Ascending aorta (tissue), 2 donors: ENCODE results near the gene CAPZA3. TPM values are rescaled to one million over a fixed set of nuclear protein-coding genes. Genes with fewer than 3 reads are reported as not detected.

ENCODE experiments used
- DNase-seq, 2 donors: peaks; one replicate each; pipeline ENCODE4 v3.0.0-alpha.2; 2019; ENCODE audit warnings: low spot score in 2 of 2
- H3K27ac ChIP-seq, 2 donors: fragments of 200-600 bp; sonication (generic); one replicate each; pipeline ENCODE4 v1.5.1; 2016 to 2017; ENCODE audit warnings: mild to moderate bottlenecking in 1 of 2
- H3K27me3 ChIP-seq: fragments of 200-600 bp; sonication (generic); one replicate; pipeline ENCODE4 v1.5.1; 2017
- H3K36me3 ChIP-seq, 2 donors: fragments of 200-600 bp; sonication (generic); one replicate each; pipeline ENCODE4 v1.5.1; 2016
- H3K4me1 ChIP-seq, 2 donors: fragments of 200-600 bp; sonication (generic); one replicate each; pipeline ENCODE4 v1.5.1; 2016 to 2017; ENCODE audit warnings: mild to moderate bottlenecking in 1 of 2
- H3K4me3 ChIP-seq, 2 donors: fragments of 200-600 bp; sonication (generic); one replicate each; pipeline ENCODE4 v1.5.1; 2016 to 2017; ENCODE audit warnings: mild to moderate bottlenecking in 1 of 2
- H3K9me3 ChIP-seq, 2 donors: fragments of 200-600 bp; sonication (generic); one replicate each; pipeline ENCODE4 v1.5.1; 2016
- CTCF ChIP-seq, 3 experiments: fragments of 200-600 bp in 2 of 3; fragments of 450-650 bp in 1 of 3; sonication (generic) in 2 of 3; IDR thresholded peaks; one replicate each; pipeline ENCODE4 v1.5.1; 2016 to 2019; ENCODE audit warnings: antibody characterized with exemption in 3 of 3, mild to moderate bottlenecking in 1 of 3, moderate library complexity in 1 of 3
- intact Hi-C: fragments of 100-400 bp; cut with DNase I; formaldehyde crosslinking; loops from one replicate; pipeline ENCODE4 v1.15.1; 2023
- total RNA-seq: library from RNA; depleted of rRNA; stranded (reverse); fragments of >200 nt; gene quantifications from one replicate; pipeline ENCODE4 v1.1.0, GENCODE V29; 2016

The CAPZA3 gene
- total RNA-seq, 1 donor from 2014 or later, result not detected

- H3K27ac ChIP-seq, result no peak overlapping the region
- TF ChIP-seq CTCF (IDR thresholded peaks at IDR 0.05), result no peak
- intact Hi-C loops, result no loop called here
- H3K9me3 ChIP-seq, result no peaks in the 10 kb centered on the region
- H3K4me3 ChIP-seq, result no peak overlapping the region
- H3K36me3 ChIP-seq, result no peaks in the 10 kb centered on the region
- no peaks in the 10 kb centered on the region for H3K4me1 ChIP-seq
- no peak for DNase-seq
- H3K27me3 ChIP-seq, result no peaks in the 10 kb centered on the region
Observed at GRCh38 chr12:18703321-18703720, 34.6 kb upstream of the CAPZA3 start.

- Histone ChIP-seq H3K9me3 (peaks cover 0 to 2% of the 10 kb centered on the region in 2 donors), H3K27me3 (no peaks in the 10 kb centered on the region), H3K27ac (no peak overlapping the region), H3K36me3 (no peaks in the 10 kb centered on the region), H3K4me1 (no peaks in the 10 kb centered on the region), H3K4me3 (no peak overlapping the region)
- intact Hi-C loops, result no loop called here
- no peak for DNase-seq
- TF ChIP-seq CTCF (IDR thresholded peaks at IDR 0.05), result no peak
Observed at GRCh38 chr12:18703911-18704310, 34.0 kb upstream of the CAPZA3 start.

GRCh38 chr12:18706798-18707197, 31.1 kb upstream of the CAPZA3 start:
- DNase-seq, result no peak
- TF ChIP-seq CTCF (IDR thresholded peaks at IDR 0.05), result no peak
- intact Hi-C loops, result no loop called here
- Histone ChIP-seq H3K4me3 (no peak overlapping the region), H3K9me3 (peaks cover 0 to 7% of the 10 kb centered on the region in 2 donors), H3K27ac (no peak overlapping the region), H3K27me3 (no peaks in the 10 kb centered on the region), H3K36me3 (no peaks in the 10 kb centered on the region), H3K4me1 (no peaks in the 10 kb centered on the region)

- intact Hi-C loops, result no loop called here
- H3K9me3 ChIP-seq, result no peaks in the 10 kb centered on the region
- H3K27ac ChIP-seq, result no peak overlapping the region
- no peaks in the 10 kb centered on the region for H3K36me3 ChIP-seq
- DNase-seq, result no peak
- no peaks in the 10 kb centered on the region for H3K4me1 ChIP-seq
- no peak for TF ChIP-seq CTCF (IDR thresholded peaks at IDR 0.05)
- H3K4me3 ChIP-seq, result no peak overlapping the region
- H3K27me3 ChIP-seq, result no peaks in the 10 kb centered on the region
Observed at GRCh38 chr12:18716236-18716635, 21.7 kb upstream of the CAPZA3 start.

GRCh38 chr12:18718462-18718861, 19.5 kb upstream of the CAPZA3 start:
- no peak overlapping the region for H3K4me3 ChIP-seq
- H3K4me1 ChIP-seq, result no peaks in the 10 kb centered on the region
- no peak for TF ChIP-seq CTCF (IDR thresholded peaks at IDR 0.05)
- H3K27ac ChIP-seq, result no peak overlapping the region
- intact Hi-C loops, result no loop called here
- H3K36me3 ChIP-seq, result no peaks in the 10 kb centered on the region
- H3K27me3 ChIP-seq, result no peaks in the 10 kb centered on the region
- no peak for DNase-seq
- no peaks in the 10 kb centered on the region for H3K9me3 ChIP-seq

- Histone ChIP-seq H3K27ac (no peak overlapping the region), H3K4me1 (no peaks in the 10 kb centered on the region), H3K9me3 (no peaks in the 10 kb centered on the region), H3K36me3 (no peaks in the 10 kb centered on the region), H3K4me3 (no peak overlapping the region), H3K27me3 (no peaks in the 10 kb centered on the region)
- no peak for DNase-seq
- TF ChIP-seq CTCF (IDR thresholded peaks at IDR 0.05), result no peak
- intact Hi-C loops, result no loop called here
Observed at GRCh38 chr12:18719922-18720510, 17.9 kb upstream of the CAPZA3 start.
